Heart left ventricle (tissue), 13 donors: ENCODE results near the gene SMAD7.
A peak's percentile ranks its signal among the peaks of the same experiment; 100 is the strongest.

Experiments
- POLR2A ChIP-seq, 2 donors: fragments of 450-650 bp; IDR thresholded peaks; one replicate each; pipeline ENCODE4 v1.6.1; 2017; ENCODE audit warnings: antibody characterized with exemption in 2 of 2, mild to moderate bottlenecking in 2 of 2, moderate library complexity in 2 of 2
- TF ChIP-seq, protein P1 (sequence below), 12 donors: fragments of 200-600 bp; sonication (generic) in 4 of 12; IDR thresholded peaks; one replicate each; pipeline versions ENCODE4 v1.5.0 to v1.8.0; 2018 to 2022; ENCODE audit warnings: antibody characterized with exemption in 12 of 12, mild to moderate bottlenecking in 5 of 12
- donor health status: ischemic (EF 13 %, LVEDD 7.1; RV severe dilation, severe dysfunction).
- donor health status: DM: no; HTN: yes; CAD: no.
- donor health status: DM: no; HTN: no; CAD: no.
- donor health status: ischemic (EF 25% LVEDD 6.9; RV normal size, moderate dysfunction).
- donor health status: ischemic (EF 25% LVEDD 5.7; RV mildly dilated, moderate dysfunction).
- donor health status: ischemic (EF 35%, LVEDD 5.7; RV mildly dilated, moderate dysfunction).
- donor health status: nonischemic (EF 11% LVEDD 7.7; RV severe dilation, severe dysfunction).
- donor health status: DM: yes; HTN: yes; CAD: no.
- donor health status: PGD.
- donor health status: ischemic (EF 29% LVEDD 5.4; RV normal size, mild dysfunction).
- donor health status: nonischemic (EF 23%, LVEDD 6.1; RV moderate dilation, normal function).

DNA sequence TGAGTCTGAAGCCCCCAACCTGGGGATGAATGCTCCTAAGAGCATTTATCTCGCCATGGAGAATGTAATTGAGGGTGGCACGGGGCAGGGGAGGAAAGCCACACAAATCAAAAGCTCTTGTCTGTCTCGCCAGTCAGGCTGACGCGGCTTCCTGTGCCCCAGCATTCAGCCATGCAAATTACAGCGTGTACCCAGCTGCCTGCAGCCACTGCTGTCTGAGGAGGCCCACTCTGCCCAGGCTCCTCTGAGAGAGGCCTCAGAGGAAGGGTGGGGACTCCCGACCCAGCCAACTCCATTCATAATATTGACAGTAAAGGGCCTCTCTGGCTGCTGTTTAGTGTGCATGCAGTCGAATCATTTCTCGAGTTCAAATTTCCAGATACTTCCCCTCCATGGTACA is 22.0 kb downstream of the SMAD7 start:
- TF ChIP-seq, protein P1, sequence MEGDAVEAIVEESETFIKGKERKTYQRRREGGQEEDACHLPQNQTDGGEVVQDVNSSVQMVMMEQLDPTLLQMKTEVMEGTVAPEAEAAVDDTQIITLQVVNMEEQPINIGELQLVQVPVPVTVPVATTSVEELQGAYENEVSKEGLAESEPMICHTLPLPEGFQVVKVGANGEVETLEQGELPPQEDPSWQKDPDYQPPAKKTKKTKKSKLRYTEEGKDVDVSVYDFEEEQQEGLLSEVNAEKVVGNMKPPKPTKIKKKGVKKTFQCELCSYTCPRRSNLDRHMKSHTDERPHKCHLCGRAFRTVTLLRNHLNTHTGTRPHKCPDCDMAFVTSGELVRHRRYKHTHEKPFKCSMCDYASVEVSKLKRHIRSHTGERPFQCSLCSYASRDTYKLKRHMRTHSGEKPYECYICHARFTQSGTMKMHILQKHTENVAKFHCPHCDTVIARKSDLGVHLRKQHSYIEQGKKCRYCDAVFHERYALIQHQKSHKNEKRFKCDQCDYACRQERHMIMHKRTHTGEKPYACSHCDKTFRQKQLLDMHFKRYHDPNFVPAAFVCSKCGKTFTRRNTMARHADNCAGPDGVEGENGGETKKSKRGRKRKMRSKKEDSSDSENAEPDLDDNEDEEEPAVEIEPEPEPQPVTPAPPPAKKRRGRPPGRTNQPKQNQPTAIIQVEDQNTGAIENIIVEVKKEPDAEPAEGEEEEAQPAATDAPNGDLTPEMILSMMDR (IDR thresholded peaks at IDR 0.05): peak in 1 of 12 donors; percentile 8
- TF ChIP-seq POLR2A (IDR thresholded peaks at IDR 0.05): no peak
